GM18508 (cell line): Measurements from ENCODE around the gene KCNN1.

Source experiments
- ATAC-seq: cut with Tn5 transposase; IDR thresholded peaks from one replicate; pipeline ENCODE4 v1.9.1; 2021; ENCODE audit warnings: moderate number of reproducible peaks; ENCODE audit not compliant: insufficient read depth, unreplicated experiment

Gene KCNN1

DNA sequence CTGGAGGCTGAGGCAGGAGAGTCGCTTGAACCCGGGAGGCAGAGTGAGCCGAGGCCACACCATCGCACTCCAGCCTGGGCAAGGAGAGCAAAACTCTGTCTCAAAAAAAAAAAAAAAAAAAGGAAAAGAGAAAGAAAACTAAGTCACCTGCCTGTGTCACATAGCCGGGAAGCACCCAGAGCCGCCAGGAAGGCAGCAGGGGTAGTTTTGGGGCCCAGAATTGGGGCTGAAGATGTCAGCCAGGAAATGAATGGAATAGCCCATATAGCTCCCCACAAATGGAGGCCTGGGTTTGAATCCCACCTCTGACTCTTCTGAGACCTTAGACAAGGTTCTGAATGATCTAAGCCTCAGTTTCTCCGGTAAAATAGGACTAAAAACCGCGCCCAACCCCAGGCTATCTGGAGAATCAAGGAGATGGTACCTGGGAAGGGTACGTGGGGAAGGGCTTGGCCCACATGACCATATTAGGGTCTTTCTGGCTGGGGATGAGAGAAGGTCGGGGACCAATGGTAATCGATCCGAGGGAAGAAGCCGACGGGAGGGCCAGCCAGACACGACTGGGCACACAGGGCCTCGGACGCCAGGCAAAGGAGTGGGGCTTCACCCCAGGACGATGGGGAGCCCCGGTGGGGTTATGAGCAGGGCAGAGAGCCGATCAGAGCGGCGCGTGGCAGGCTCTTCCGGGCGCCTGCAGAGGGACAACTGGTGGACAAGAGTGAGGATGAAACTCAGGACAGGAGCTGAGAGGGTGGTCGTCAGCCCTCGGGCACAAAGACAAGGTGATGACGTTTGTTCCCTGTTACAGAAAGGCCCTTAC, 19.7 kb upstream of the KCNN1 start:
- ATAC-seq, result no peak

DNA sequence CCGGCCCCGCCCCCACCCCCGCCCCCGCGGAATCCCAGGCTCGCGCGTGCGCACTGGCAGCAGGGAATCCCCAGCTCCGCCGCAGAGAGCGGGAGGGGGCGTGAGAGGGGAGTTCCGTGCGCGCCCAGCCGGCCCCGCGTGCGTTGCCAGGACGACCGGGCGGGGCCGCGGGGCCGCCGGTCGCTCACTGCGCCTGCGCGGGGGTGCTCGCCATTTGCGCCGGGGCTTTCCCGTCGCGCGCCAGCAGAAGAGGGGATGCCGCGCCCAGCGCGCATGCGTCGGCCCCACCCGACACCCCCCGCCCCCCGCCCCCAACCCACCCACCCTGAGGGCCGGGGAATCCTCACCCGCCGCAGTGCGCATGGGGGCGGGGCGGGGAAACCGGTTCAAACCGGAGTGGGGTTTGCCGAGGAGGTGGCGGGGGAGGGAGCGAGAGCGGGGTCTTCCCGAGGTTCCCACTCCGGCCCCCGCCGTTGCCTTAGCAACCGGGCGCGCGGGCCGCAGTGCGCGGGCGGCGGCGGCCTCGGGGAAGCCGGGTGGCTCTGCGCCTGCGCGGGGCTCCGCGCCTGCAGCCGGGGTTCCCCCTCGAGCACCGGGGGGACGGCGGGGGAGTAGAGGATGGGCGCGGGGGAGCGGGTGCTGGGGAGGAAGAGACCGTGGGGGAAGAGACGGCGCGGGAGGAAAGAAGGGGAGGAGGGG, 18.9 kb upstream of the KCNN1 start:
- no peak for ATAC-seq

DNA sequence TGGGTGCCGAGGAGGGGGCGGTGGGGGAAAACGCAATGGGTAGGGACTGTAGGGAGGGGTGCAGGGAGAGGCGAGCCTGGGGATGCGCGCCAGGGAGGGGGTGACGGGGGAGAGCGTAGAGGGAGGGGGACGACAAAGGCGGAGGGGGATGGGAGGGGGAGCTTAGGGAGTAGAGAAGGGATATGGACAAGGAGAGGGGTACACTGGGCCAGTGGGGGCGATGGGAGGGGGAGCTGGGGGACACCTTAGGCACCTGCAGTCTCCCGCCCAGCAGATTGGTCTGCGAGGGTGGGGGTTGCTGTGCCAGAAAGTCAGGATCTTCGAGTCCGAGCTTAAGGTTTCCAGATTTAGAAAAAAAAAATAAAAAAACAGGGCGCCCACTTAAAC, 18.4 kb upstream of the KCNN1 start:
- no peak for ATAC-seq

DNA sequence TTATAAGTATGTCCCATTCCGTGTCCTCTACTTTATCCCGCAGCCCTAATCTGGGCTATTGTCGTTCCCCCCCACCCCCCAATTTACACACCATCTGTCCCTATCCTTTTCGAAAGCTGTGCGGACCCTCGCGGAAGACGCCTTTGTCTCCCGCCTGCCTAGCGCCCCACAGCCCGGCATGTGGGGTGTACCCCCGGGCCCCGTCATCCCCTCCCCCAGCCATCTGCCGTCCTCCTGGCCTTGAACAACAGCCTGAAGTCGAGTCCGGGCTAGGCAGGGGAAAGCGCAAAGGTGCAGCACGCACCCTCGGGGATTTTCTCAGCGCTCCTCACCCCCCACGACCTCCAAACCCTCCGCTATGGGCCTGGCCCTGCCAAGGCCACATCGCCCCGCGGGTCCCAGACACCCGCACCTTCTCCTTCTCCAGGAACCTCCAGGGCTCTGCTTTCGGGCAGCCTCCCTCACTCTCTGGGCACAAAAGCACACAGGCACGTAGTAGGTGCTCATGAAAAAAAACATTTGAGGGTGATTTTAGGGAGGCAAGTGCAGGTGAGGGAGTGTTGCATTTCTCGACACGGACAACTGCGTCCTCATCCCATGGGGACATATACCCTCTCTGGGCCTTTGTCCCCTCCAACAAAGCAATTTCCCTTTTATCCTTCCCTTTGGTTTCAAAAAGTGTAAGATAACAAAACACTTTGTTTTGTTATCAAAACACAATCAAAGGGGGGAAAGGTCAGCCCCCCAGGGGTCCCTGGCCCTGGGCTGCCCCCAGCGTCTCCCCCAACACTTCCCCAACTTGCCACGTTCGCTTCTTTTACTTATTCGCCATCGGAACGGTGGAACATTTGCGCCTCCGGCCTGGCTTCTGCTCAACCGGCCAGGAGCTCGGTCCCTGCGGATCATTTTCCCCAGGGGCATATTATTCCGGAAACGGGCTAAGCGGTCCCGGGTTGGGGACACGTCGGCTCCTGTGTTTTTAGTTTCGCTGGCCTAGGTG, 17.7 kb upstream of the KCNN1 start:
- ATAC-seq, result no peak

DNA sequence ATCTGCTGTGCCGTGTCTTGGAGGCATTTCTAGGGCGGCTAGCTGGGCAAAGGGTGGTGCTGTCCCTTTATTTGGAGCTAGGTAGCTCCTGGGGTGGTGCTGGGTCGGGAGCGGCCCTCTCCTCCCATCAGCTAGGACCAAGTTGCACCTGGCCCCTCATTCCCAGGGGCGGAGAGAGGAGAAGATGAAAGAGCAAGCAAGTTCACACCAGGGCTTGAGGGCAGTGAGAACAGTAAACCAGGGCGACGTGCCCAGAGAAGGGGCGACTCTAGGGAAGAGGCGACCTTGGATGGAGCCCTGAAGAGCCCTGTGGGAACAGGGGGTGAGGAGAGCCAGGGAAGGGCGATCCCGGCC, 17.0 kb upstream of the KCNN1 start:
- ATAC-seq, result no peak

DNA sequence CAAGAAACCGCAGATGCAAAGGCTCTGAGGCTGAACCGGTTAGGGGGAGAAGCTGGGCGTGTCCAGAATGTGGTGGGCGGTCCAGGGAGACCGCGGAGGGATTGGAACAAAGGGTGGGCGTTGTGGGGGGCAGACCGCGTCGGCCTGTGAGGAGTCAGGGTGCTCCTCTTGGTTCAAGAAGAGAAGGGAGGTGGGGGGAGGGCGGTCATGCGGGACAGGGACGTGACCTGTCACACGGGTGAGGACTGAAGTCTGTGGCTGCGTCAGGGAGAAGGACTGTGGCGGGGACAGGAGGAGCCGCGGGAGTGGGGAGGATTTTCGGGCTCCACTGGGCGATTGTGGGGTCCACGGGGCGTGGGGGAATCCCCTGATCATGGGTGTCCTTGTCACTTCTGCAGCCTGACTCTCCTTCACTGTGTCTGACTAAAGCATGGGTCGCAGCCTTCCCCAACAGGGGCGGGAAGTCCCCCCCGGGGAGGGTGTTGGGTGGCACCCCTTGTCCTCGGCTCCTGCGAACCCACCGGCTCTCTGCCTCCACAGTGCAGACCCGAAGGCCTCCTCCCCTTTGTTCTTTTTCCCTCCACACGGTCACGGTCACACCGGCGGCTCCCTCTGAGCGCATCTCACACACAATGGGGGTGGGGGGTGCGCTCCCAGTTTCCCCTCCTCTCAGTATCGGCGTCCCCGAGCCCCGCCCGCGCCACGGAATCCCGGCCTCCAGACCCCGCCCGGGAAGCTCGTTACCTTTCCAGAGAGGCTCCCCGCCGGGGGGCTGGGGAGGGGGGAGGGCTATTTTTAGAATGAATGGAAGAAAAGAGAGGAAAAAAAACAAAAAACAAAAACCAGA, 16.4 kb upstream of the KCNN1 start:
- no peak for ATAC-seq

DNA sequence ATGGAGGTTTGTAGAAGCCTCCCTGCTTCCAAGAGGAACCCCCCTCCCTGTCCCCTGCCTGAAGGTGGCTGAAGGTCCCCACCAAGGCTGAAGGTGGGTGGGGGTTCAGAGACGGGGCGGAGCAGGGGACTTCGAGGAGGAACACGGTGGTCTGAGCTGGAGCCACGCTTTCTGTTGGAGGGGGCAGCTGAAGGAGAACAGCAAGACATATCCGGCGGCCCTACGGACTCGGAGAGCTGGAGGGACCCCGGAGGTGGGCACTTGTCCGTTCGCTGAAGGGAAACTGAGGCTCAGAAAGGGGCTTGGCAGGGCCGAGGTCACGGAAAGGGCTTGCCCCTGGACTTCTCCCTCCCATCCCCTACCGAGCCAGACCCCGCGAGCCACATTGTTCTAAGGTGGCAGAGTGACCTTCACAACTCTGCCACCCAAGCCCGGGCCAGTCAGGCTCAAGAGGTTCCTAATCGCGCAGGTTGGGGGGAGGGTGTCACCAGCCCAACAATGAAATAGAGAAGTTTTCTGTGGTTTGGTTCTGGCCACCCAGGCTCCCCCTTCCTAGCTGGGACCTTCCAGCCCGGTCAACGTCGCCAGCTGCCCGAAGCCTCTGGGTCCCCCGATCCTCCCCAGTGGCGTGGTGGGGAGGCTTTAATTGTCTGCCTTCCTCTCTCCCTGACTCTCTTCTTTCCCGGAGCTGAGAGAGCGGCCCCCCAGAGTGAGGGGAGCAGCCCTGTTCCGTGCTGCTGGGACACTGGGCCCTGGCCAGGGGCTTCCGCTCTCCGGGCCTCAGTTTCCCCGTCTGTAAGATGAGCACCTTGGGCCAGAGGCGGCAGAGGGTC, 15.5 kb upstream of the KCNN1 start:
- no peak for ATAC-seq

DNA sequence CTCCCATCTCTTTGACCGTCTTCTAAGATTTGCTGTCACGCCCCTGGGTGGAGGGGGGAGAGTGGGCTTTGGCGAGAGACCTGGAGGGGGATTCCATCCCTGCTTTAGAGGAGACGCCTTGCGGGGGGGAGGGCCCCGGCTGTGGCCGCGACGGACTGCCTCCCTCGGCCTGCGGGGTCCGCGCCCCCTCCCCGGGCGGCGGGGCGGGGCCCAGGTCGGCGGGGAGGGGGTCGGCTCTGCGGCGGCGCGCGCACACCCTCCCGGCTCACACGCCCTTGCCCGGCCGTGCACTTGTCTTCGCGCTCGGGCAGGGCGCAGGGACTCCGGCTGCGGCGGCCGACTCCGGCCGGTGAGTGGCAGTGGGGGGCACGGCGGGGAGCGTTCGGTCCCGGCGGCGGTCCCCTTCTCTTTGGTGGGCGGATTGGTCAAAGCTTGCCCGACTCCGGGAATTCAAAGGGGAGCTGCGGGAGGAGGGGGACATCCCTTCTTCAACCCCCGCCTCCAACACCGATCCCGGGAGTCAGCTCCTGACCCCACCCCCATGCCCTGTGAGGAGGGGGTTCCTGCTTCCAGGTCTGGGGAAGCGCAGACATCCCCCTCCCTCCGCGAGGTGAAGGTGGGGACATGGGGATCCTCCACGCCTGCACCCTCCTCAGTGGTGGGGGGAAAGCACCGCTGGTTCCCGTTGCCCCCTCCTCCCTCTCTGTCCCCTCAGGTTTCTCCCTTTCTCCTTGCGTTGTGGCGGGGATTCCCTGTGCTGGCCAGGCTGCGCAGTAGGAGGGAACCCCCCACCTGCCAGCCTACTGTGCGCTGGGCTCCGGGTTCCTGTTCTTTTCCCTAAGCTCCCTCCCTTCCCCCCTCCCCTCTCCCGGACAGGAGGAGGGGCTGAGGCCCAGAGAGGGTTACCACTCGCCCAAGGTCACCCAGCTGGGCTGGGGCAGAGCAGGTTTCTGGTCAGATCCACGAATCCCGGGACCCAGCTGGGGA, 14.6 kb upstream of the KCNN1 start:
- ATAC-seq, result no peak

DNA sequence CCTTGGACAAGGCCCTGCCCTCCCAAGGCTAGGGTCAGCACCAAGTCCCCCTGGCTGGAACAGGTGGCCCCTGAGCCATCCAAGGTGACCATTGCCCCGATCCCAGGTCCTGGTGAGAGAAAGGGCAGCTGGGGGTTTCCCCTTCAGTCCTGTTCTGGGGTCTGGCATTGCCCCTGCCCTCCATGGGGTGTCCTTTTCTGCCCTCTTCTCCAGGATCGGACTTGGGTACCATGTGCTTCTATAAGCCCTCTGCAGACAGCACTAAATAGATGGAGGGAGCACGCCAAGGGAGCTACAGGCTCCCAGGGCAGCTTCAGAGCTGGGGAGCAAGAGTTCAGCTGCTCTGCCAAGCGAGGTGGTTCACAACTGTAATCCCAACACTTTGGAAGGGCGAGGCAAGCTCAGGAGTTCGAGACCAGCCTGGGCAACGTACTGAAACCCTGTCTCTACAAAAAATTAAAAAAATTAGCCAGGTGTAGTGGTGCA, 13.5 kb upstream of the KCNN1 start:
- ATAC-seq, result no peak

DNA sequence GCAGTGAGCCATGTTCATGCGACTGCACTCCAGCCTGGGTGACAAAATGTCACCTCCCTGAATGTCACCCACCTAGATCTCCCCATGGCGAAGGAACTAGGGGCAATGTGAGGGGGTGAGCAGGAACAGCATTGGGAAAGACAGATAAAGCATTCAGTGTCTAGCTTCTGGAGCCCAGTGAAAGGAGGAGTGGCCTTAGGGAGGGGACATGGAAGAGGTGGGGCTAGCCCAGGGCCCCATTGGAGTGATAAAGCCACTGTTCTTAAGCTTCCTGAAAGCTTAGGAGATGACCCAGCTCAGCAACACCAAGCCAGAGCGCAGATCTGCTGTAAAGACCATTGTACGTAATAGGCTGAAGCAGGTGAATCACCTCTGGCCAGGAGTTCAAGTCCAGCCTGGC, 13.0 kb upstream of the KCNN1 start:
- ATAC-seq, result no peak

DNA sequence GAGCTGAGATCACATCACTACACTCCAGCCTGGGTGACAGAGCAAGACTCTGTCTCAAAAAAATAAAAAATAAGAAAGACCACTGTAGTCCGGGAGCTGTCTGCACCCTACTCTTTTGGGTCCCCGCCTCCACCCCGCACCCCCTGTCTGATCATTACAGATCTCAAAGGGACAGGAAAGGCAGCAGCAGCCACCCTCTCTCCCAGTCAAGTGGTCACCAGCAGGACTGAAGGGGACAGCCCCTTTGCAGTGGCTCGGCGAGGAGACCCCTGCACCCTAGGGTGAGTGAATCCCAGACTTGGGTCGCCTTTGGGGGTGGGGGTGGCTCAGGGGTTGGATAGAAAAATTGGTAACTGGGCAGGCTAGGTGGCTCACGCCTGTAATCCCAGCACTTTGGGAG, 12.5 kb upstream of the KCNN1 start:
- ATAC-seq, result no peak

DNA sequence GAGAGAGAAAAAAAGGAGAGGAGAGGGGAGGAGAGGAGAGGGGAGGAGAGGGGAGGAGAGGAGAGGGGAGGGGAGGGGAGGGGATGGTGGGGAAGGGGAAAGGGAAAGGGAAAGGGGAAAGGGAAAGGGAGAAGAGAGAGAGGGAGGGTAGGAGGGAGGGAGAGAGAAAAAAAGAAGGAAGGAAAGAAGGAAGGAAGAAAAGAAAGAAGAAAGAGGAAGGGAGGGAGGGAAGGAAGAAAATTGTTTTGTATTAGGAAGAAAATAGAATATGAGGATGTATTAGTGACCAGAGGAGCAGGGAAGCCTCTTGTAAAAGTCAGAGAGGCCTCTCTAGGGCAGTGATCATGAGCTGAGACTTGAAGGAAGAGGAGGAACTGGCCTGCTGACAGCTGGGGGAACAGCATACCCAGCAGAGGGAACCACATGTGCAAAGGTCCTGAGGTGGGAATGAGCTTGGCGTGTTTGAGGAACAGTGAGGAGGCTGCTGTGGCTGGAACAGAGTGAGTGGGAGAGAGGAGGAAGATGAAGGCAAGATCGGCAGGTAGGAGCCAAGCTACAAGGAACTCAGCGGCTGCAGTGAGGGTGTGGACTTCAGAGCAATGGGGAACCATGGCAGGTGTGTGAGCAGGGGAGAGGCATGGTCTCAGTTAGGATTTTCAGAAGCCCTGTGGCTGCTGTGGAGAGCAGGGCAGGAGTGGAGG, 9.6 kb upstream of the KCNN1 start:
- ATAC-seq, result no peak

DNA sequence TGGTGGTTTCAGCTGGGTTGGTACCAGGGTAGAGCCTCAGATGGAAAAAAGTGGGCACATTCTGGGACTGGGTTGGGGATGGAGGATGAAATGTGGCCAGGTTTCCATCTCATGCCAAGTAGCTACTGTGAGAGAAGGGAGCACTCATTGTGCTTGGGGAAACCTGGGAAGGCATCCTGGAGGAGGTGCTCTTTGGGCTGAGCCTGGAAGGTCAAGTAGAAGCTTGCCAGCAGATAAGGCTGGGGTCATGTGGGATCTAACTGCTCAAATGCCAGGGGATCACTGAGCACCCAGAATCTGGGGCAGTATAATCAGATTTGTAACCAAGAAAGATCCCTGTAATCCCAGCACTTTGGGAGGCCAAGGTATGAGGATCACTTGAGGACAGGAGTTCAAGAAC, 9.0 kb upstream of the KCNN1 start:
- ATAC-seq, result no peak

DNA sequence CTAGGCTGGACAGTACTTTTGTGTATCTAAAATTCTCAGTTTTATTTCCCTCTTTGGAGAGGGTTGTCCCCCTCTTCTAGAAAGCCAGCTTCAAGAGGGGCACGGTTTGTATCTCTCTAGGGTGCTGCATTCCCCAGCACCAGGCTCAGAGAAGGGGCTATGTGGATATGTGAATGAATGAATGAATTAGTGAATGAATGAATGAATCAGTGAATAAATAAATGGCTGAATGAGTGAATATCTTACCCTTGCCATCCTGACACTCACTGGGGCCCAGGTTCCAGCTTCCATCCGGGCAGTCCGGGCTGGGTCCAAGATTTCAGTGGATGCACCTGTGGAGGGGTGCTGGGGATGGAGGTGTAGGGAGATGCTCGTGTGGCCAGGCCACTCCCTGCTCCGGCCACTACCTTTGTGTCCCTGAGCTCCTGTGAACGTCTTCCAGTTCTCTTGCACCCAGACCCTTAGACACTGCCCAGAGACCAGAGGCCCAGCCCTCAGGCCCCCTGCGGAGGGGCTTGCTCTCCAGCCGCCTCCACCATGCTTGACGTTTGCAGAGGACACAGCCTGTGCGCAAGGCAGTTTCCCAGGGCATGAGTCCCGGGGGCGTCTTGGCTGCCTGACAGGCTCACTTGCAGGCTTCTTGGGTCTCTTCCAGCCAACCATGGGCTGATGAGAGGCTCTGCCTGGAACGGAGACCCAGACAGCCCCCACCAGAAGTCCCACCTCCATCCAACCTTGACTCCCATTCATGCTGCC, 2.8 kb upstream of the KCNN1 start:
- no peak for ATAC-seq

DNA sequence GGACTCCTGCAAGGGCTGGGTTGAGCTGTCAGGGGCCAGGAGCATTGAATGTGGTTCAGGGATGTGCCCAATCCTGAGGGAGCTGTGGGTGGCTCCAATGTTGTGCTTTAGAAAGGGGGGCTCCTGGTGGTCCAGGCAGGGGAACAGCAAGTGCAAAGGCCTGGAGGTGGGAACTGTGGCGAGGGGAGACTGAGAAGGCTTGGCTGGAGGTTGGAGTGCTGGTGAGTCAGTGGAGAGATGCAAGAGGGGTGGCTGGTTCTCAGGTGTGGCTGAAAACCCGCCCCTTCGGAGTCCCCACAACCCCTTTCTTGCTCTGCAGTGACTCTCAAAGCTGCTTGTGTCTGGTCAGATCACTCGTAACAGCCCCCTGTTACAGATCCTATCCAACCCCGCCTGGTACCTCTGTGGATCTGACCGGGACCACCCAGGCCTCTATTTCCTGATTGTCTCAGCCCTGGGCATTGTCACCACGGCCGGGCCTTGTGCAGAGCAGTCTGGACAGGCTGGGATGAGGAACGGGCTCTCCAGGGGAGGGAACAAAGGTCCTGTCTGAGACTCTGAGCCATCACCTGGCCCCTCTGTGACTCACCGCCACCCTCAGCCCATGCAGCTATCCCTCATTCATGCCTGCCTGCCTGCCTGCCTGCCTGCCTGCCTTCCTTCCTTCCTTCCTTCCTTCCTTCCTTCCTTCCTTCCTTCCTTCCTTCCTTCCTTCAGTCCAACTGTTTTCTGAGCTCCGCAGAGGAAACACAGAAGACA, 1.4 kb upstream of the KCNN1 start:
- no peak for ATAC-seq

DNA sequence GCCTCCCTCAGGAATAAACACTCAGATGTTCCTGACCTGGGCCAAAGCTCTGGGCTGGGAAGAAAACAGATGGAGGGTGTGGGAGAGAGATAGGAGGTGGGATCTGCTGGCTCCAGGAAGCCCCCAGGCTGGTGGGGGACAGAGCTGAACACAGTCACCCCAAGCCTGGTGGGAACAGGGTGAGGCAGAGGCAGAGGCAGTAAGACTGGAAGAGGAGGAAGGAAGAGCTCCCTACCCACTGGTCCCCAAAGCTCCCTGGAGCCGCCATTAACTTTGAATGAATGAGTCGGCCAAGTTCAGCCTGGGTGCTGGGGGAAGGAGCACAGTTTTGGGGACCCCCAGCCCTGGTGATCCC, 801 bp upstream of the KCNN1 start:
- ATAC-seq, result no peak
